AG10803 (cell line): ENCODE results near the gene PDE3A.

Source experiments
- DNase-seq: peaks from one replicate; pipeline ENCODE4 v3.0.0; 2010; ENCODE audit warnings: low read depth
- H3K4me3 ChIP-seq: 2 replicates; pipeline ENCODE4 v1.5.1; 2011; ENCODE audit warnings: mild to moderate bottlenecking, low read length, control low read depth
- TF ChIP-seq, protein P1 (sequence below): conservative IDR thresholded peaks from 2 replicates; pipeline ENCODE4 v1.5.1; 2011; ENCODE audit warnings: mild to moderate bottlenecking, low read length, control low read depth, inconsistent platforms

Gene PDE3A

DNA sequence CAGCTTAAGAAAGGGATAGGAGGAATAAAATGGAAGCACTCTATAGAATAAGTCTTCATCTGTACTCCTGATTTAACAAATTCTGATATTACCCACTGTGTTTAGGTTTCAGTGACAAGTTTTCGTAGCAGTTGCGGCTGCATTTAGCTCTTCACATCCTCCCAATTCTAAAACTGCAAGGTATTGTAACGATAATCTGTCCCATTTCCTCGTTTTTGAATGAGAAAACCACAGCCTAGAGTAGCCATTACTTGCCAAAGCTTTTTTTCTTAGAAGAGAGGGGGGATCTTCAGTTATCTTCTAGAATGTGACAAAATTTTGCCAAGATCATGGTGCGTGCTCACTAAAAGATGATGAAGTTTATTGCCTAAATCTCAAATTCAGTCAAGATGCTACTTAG lies 155.8 kb downstream of the PDE3A start:
- TF ChIP-seq, protein P1, sequence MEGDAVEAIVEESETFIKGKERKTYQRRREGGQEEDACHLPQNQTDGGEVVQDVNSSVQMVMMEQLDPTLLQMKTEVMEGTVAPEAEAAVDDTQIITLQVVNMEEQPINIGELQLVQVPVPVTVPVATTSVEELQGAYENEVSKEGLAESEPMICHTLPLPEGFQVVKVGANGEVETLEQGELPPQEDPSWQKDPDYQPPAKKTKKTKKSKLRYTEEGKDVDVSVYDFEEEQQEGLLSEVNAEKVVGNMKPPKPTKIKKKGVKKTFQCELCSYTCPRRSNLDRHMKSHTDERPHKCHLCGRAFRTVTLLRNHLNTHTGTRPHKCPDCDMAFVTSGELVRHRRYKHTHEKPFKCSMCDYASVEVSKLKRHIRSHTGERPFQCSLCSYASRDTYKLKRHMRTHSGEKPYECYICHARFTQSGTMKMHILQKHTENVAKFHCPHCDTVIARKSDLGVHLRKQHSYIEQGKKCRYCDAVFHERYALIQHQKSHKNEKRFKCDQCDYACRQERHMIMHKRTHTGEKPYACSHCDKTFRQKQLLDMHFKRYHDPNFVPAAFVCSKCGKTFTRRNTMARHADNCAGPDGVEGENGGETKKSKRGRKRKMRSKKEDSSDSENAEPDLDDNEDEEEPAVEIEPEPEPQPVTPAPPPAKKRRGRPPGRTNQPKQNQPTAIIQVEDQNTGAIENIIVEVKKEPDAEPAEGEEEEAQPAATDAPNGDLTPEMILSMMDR: no peak
- no peak overlapping the region for H3K4me3 ChIP-seq
- no peak for DNase-seq

DNA sequence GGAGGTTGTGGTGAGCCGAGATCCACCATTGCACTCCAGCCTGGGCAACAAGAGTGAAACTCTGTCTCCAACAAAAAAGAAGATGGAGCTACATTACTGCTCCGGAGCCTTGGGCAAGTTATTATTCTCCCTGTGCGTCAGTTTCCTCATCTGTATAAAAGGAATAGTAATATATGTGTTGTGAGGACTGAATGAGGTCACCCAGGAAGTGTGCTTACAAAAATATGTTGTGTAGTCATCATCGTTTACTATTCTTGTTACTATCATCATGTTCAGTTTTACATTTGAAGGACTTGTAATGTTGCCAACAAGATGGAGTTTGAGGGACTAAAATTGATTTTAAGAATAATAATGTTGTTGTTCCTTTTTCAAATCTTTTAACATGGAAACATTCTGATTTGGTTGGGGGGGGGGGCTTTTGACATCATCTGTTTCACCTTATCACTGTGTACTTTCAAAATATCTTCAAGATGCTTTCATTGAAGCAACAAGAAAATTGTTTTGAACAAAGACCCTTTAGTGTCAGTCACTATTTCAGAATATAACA lies 156.8 kb downstream of the PDE3A start:
- no peak for DNase-seq
- no peak overlapping the region for H3K4me3 ChIP-seq
- TF ChIP-seq, protein P1: no peak

DNA sequence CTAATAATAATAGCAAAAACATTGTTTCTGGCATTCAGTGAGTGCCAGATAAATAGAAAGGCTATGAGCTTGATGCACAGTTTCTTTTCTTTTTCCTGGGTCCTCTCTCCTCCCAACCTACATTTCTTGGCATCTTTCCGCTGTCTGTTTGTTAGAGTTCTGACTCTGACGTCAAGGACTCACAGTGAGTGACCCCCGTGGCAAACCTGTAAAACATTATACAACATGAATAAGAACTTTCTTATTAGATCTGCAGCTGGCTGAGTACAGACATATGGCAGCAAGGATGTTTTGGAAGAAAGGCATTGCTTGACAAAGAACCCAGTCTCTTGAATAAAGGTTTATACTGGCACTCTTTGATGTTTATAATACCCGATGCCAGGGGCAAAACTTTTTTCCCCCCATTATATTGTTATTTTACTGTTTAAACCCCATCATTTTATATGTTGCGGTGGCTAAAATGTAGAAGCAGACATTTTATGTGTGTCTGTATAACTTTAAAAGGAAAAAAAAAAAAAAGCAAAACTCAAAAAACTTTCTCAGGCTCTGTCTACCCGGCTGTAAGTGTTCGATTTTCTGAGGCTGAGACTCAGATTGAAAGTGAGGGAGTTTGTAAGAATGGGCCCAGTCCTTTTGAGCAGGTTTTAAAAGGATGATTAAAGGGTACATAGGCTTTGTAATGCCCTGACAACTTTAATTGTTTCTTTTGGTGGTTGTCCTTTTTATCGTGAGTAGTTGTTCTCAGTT lies 159.3 kb downstream of the PDE3A start:
- no peak overlapping the region for H3K4me3 ChIP-seq
- DNase-seq: no peak
- TF ChIP-seq, protein P1: no peak

DNA sequence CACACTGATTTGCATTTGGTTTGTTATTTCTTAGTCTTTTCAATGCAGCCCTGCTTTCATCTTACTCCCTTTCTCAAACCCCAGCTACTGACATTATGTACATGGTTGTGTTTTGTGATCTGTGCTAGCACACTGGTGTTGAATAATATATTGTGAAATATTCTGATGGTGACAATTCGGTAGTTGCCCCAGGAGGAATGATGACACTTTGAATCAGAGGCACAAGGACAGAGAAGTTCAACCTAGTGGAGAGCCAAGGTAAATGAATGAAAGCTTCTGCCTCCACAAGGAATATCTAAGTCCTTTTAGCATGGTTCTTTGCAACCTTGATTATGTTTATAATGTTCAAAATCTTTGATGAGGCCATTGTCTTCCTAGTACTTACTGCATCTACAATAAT lies 159.9 kb downstream of the PDE3A start:
- no peak overlapping the region for H3K4me3 ChIP-seq
- DNase-seq: no peak
- TF ChIP-seq, protein P1: no peak

DNA sequence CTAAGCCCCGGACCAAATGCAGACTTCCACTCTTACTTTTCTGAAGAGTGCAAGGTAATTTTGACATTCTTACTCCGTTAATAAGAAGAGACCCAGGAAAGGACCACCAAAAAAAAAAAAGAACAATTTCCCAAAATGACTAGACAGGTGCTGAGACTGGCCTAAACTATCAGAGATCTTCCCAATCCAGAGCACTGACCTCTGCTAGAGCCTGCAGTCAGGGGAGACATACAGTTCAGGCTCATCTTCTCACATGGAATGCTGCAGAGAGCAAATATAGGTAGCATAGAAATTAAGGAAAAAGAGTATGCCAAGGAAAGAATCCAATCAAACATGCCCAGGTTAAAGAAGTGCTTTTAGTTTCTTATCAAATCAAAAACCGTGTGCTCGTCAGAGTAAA lies 177.9 kb downstream of the PDE3A start:
- no peak overlapping the region for H3K4me3 ChIP-seq
- TF ChIP-seq, protein P1: no peak
- no peak for DNase-seq

DNA sequence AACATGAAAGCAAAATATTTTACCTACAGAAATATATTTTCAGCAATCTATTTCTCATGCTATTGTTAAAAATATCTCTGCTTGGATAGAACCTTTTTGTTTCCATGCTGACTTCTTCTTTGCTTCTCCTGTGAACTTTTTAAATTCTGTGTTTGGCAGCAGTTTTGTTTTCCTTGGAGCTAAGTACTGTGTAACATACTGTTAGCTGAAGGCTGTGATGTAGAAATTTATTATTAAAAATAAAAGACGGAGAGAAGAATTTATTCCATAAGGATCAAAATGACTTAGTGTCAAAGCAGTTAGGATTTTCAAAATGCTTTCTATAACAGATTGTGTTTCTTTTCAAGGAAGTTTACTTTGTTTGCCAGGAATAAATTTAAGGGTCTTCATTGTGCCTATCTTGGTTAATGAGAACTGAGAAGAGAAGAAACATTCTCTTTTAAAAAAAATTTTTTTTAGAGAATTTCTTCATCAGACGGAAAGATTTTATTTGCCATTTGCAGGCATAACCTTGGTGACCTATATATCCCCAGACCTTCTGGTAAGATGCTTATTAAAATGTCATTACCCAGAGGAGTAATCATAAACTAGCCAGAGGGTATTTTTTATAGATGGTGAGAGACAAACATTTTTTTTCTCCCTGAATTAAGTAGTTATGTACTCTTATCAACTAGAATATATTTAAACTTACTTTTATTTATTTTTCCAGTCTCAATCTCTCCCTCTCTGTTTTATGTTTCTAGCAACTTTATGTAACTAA lies 179.7 kb downstream of the PDE3A start:
- TF ChIP-seq, protein P1: no peak
- H3K4me3 ChIP-seq: no peak overlapping the region
- peak; percentile 6 for DNase-seq

DNA sequence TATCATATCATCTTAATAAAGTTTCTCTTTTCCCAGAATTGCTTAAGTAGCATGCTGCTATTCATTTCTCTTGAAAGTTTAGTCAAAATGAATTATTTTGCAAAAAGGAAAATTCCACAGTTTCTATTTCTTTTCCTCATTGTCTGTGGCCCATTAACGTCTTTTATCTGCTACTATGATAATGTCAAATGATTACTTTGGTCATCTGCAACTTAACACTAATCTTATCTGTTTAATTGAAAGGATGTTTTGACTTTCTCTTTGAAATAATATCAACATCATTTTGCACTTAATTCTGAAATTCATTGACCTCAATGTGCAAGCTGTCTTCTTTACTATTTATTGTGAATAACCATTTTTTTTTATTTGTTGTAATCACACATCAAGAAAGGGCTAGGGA lies 180.3 kb downstream of the PDE3A start:
- TF ChIP-seq, protein P1: no peak
- no peak for DNase-seq

More for the DNA sequence above, 180.3 kb downstream of the PDE3A start:
- no peak overlapping the region for H3K4me3 ChIP-seq
